ENCODE measurements around the gene LEO1. TPM values are rescaled to one million over a fixed set of nuclear protein-coding genes. Genes with fewer than 3 reads are reported as not detected.

The LEO1 gene
- total RNA-seq, 4 donors from 2014 or later = 10.6 to 19.7 (median 14.4) TPM

- TF ChIP-seq POLR2A (IDR thresholded peaks at IDR 0.05) (peak; percentile 90 to 93), EP300 (IDR thresholded peaks at IDR 0.05) (peak; percentile 96 to 97)
- TF ChIP-seq, protein P1, sequence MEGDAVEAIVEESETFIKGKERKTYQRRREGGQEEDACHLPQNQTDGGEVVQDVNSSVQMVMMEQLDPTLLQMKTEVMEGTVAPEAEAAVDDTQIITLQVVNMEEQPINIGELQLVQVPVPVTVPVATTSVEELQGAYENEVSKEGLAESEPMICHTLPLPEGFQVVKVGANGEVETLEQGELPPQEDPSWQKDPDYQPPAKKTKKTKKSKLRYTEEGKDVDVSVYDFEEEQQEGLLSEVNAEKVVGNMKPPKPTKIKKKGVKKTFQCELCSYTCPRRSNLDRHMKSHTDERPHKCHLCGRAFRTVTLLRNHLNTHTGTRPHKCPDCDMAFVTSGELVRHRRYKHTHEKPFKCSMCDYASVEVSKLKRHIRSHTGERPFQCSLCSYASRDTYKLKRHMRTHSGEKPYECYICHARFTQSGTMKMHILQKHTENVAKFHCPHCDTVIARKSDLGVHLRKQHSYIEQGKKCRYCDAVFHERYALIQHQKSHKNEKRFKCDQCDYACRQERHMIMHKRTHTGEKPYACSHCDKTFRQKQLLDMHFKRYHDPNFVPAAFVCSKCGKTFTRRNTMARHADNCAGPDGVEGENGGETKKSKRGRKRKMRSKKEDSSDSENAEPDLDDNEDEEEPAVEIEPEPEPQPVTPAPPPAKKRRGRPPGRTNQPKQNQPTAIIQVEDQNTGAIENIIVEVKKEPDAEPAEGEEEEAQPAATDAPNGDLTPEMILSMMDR (IDR thresholded peaks at IDR 0.05) = peak in 1 of 5 experiments; percentile 48
These were observed 47.3 kb upstream of the LEO1 start, which contains the start of gene MAPK6 for GRCh38 chr15:52018693-52019393. Gene MAPK6 (plus strand): TSS chr15:52019219. CDS start chr15:52046461, 27,242 bp downstream.

DNA sequence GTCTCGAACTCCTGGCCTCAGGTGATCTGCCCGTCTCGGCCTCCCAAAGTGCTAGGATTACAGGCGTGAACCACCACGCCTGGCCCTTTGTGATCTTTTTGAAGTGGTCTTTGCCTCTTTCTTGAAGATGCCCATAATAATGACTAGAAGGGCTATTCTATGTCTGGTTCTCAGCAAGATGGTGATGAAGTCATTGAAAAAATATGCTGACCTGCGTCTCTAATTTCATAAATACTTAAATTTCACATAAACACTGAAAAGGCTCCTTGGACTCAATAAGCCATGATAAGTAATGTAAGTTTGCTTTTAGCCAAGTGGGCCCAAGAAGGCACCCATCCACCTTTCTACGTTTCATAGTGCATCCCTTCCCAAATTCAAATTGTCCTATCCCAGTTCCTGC, 46.7 kb upstream of the LEO1 start:
- Histone ChIP-seq H3K36me3 (no peaks in the 10 kb centered on the region), H3K4me1 (peaks cover 0 to 36% (median 16%) of the 10 kb centered on the region in 4 donors), H3K27me3 (no peaks in the 10 kb centered on the region), H3K27ac (peak overlapping the region; percentile 77 to 99 (median 95)), H3K9me3 (no peaks in the 10 kb centered on the region), H3K4me3 (peak overlapping the region in 2 of 4 donors; percentile 72 to 76)
- no peak for TF ChIP-seq EP300 (IDR thresholded peaks at IDR 0.05)
- no peak for TF ChIP-seq POLR2A (IDR thresholded peaks at IDR 0.05)
- no peak for DNase-seq (ENCODE audit: low spot score in 2 of 2)
- 91 to 93% methylated on average over 7 of the region's 7 CpGs for whole genome bisulfite sequencing, 2 donors

More at GRCh38 chr15:52018693-52019393, 47.3 kb upstream of the LEO1 start, which contains the start of gene MAPK6:
- Histone ChIP-seq H3K27ac (peak within 1 kb of the TSS; percentile 91 to 99 (median 95)), H3K4me3 (peak within 1 kb of the TSS; percentile 50 to 76 (median 70)), H3K27me3 (no peaks in the 10 kb centered on the region), H3K4me1 (peaks cover 0 to 40% (median 16%) of the 10 kb centered on the region in 4 donors), H3K36me3 (no peaks in the 10 kb centered on the region), H3K9me3 (no peaks in the 10 kb centered on the region)
- peak; percentile 90 to 93 for DNase-seq (ENCODE audit: low spot score in 2 of 2)
- WGBS, 2 donors = 6 to 19% methylated on average over 15 to 54 of the region's 59 CpGs

- no peak overlapping the region for H3K27ac ChIP-seq
- no peaks in the 10 kb centered on the region for H3K27me3 ChIP-seq
- no peaks in the 10 kb centered on the region for H3K36me3 ChIP-seq
- WGBS, 2 donors = 92 to 100% methylated on average over 2 of the region's 2 CpGs
- H3K4me1 ChIP-seq = peaks cover 0 to 31% (median 10%) of the 10 kb centered on the region in 4 donors
- DNase-seq (ENCODE audit: low spot score in 2 of 2) = no peak
- no peak for TF ChIP-seq POLR2A (IDR thresholded peaks at IDR 0.05)
- TF ChIP-seq EP300 (IDR thresholded peaks at IDR 0.05) = no peak
- TF ChIP-seq, protein P1 (IDR thresholded peaks at IDR 0.05) = no peak
- H3K9me3 ChIP-seq = no peaks in the 10 kb centered on the region
- H3K4me3 ChIP-seq = no peak overlapping the region
These were observed 44.7 kb upstream of the LEO1 start for GRCh38 chr15:52016316-52016715.

GRCh38 chr15:52014616-52015015, 43.0 kb upstream of the LEO1 start:
- no peaks in the 10 kb centered on the region for H3K9me3 ChIP-seq
- TF ChIP-seq, protein P1 (IDR thresholded peaks at IDR 0.05) = no peak
- no peak for TF ChIP-seq EP300 (IDR thresholded peaks at IDR 0.05)
- no peak for TF ChIP-seq POLR2A (IDR thresholded peaks at IDR 0.05)
- no peaks in the 10 kb centered on the region for H3K36me3 ChIP-seq
- peaks cover 0 to 23% (median 4%) of the 10 kb centered on the region in 4 donors for H3K4me1 ChIP-seq
- H3K4me3 ChIP-seq = no peak overlapping the region
- no peak overlapping the region for H3K27ac ChIP-seq
- no peak for DNase-seq (ENCODE audit: low spot score in 2 of 2)
- no peaks in the 10 kb centered on the region for H3K27me3 ChIP-seq
- WGBS, 2 donors = 94 to 100% methylated on average over 1 of the region's 1 CpG

DNA sequence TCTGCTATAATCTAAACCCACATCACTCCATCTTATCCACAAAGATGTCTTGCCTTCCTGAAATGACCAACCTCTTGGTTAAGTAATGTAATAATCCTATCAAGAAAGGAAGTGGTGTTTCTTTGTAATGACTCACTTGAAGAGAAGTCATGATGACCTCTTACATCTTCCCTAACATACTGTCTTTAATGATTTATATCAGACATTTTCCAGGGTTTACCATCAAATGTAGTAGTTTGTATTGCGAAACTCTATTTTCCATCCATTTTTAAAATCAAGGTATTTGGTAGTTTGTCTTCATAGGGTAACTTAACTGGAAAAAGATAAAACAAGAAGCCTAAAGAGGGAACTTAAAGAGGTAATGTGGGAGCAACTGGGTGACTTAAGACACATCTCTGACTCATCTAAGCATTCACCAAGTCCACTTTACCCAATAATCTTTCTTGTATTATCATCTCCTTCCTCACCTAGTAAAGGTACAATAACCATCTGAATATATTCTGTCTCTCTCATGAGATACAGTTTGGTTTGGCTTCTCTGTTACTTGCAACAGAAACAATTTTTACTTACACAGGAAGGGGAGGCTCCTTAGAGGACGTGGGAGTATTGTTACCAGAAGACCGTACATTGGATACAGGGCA, 41.7 kb upstream of the LEO1 start:
- Histone ChIP-seq H3K4me3 (no peak overlapping the region), H3K27ac (no peak overlapping the region), H3K4me1 (peaks cover 0 to 16% (median 4%) of the 10 kb centered on the region in 4 donors), H3K9me3 (no peaks in the 10 kb centered on the region), H3K27me3 (no peaks in the 10 kb centered on the region), H3K36me3 (no peaks in the 10 kb centered on the region)
- TF ChIP-seq EP300 (IDR thresholded peaks at IDR 0.05) (no peak), POLR2A (IDR thresholded peaks at IDR 0.05) (no peak)
- TF ChIP-seq, protein P1 (IDR thresholded peaks at IDR 0.05) = no peak
- WGBS, 2 donors = 83% methylated on average over 3 of the region's 3 CpGs
- DNase-seq (ENCODE audit: low spot score in 2 of 2) = no peak

Measured in tibial nerve (tissue), 4 donors.